H1 (cell line): Measurements from ENCODE around the gene AP2A2. TPM values are rescaled to one million over a fixed set of nuclear protein-coding genes. Genes with fewer than 3 reads are reported as not detected.

Experiments used
- CTBP2 ChIP-seq: IDR thresholded peaks from 2 replicates; pipeline ENCODE4 v1.7.0; 2011; ENCODE audit warnings: borderline replicate concordance, mild to moderate bottlenecking, moderate library complexity, mixed read lengths, low read length; ENCODE audit not compliant: insufficient read depth, insufficient read length
- polyA plus RNA-seq, 7 experiments: library from polyadenylated mRNA; depleted of rRNA in 3 of 7; stranded (reverse) in 5 of 7; unstranded in 2 of 7; fragments of >200 nt in 5 of 7; fragments of 200-250 nt in 2 of 7; gene quantifications; 1 replicate in 5 of 7; 2 replicates in 1 of 7; 4 replicates in 1 of 7; pipeline versions ENCODE4 v1.2.1 to v1.2.3, GENCODE V29; 2011 to 2013; ENCODE audit warnings: missing spikeins in 2 of 7, mixed read lengths in 2 of 7
- total RNA-seq: library from RNA; stranded (reverse); fragmentation: NEBNext Ultra II Directional; extraction: Animal tissue kit (Norgen Biotek cat#: 25700); gene quantifications from 2 replicates; pipeline ENCODE4 v1.2.1, GENCODE V29; 2021

AP2A2 gene
- total and polyA plus RNA-seq, 2 of the 8 experiments (the other 6 are each of a cell fraction or from before 2014, with no cell fraction given): 50.0 to 65.0 TPM

DNA sequence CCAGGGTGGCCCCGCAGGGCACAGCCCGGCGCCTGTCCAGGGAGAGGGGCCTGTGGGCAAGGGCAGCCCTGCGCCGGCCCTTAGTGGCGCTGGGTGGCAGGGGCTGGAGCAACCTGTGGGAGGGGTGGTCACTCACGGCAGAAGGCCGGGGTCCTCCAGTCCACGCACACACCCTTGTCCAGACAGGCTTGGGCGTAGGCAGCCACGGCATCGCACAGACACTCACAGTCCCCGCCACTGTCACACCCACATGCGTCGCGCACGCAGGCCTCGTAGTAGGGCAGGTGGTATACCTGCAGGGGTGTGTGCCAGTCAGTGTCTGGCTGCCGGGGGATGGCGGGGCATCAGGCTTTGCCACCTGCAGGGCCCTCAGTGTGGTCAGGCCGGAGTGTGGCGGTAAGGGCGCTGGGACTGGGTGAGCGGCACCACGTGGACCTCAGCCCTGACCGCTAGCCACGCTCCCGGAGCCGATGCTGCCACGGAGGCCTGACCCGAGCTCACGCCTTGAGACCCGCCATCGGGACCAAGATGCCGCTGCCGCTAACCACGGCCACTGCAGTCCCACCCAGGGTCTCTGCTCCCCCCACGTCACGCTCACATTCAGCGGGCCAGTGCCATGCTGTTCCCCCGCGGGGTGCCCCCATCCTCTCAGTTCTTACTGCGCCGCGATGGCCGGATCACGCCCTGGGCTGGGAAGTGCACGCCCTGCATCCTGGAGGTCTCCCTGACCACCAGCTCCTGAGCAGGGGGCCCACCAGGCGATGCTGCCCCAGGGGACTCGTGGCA lies 98.3 kb downstream of the AP2A2 start (continued):
- TF ChIP-seq CTBP2: no peak
